HG02885 (cell line): ENCODE measurements around the gene P2RX3.
A peak's percentile ranks its signal among the peaks of the same experiment; 100 is the strongest.
"Not testable (repeated sequence)": the region's sequence is repeated elsewhere in the genome, so short reads cannot be mapped to it uniquely, and the experiment has no call there.

Experiments used
- ATAC-seq: cut with Tn5 transposase; IDR thresholded peaks from one replicate; pipeline ENCODE4 v1.9.1; 2021; ENCODE audit warnings: mild to moderate bottlenecking; ENCODE audit not compliant: unreplicated experiment, poor library complexity

The P2RX3 gene

DNA sequence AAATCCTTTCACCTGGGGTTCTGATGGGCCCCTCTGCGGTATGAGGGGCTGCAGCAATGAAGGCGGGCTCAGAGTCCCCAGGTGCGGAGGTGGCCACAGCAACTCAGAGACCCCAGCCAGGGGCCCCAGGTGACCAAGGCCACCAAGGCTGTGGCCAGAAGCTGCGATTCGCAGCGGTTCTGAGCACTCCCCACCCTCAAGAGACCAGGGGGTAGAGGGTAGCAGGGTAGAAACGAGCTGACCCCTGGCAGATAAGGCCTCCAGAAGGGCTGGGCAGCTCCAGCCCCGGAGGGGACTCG lies 14.3 kb upstream of the P2RX3 start:
- no peak for ATAC-seq

DNA sequence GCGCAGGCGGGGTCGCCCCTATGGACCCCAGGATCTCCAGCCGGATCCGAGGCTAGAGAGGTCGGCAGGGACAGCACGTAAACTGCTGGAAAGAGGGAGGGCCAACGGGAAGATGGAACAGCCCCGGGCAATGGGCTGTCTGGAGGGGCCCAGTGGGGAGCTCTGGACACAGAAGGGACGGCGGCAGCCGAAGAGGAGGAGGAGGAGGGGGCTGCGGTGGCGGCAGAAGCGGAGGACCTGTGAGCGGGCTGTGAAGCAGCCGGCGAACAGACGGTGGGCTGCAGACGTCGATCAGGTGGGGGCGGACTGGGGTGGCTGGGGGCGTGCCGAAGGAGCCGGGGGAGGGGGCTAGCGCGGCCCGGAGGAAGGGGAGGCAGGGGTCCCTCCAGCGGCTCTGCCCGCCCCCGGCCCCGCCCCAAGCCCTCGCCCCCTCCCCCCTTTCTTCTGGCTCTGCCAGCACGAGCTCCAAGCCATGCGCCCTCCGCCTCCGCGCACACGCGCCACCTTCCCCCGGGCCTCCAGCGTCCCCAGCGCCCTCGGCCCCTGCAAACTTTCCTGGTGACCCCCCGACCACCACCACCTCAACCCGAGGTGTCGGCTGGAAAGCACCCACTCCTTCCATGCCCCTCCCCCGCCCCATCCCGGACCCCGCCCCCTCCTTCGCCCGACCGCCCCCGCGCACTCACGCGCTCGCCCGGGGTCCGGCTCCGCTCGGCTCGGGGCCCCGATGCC lies 13.8 kb upstream of the P2RX3 start:
- no peak for ATAC-seq

DNA sequence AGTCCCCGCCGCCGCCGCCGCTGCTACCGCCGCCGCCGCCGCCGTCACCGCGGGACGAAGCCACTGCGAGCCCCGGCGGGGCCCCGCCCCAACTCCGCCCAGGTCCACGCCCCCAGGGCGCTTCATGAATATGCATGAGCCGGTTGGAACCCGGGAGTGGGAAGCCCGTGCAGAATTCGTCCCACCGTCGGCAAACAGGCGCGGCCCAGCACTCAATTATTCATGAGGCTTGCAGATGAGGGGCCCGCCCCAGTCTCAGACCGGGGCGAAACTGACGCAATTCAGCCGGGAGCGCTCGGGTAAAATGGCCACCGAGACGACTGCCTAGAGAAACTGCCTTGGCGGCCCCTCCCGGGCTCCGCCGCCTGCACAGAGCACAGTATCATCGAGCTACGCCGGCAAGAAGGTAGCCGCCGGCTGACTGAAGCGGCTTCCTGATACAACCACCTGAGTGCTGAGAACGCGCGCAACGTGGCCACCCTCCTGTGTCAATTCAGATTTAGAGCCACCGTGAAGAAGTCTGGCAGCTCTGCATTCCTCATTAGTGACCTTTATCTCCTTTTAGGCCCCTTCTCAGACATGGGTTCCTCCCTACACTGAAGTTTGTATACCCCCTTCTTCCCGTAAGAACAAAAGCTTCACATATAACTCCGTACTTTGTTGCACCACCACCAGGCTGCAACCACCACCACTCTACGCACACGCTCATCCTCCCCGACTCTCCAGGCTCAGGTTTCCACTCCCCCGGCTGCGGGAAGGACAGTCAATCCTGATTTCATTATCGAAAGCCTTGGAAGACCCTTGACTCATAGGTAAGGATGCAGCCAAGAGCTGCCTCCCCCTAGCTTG lies 13.0 kb upstream of the P2RX3 start, which contains the start of gene TNKS1BP1:
Gene TNKS1BP1 (minus strand): TSS at position 67 of the 849 bp plus-strand sequence. CDS start 3,067 bp downstream, outside the sequence.
- peak; percentile 87 for ATAC-seq

DNA sequence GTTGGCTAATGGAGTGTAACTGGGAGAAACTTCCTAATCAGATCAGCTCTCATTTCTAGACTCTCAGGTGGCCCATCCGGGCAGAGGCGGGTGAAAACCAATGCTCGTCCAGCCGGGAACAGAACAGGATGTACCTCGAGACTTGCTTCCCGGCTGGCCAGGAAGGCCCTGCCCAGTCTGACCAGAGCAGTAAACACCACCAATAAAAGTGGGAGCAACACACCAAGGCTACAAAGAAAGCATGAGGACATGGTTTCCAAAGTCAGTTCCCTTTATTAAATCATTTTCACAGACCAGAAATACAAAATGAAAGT lies 12.5 kb upstream of the P2RX3 start:
- no peak for ATAC-seq

DNA sequence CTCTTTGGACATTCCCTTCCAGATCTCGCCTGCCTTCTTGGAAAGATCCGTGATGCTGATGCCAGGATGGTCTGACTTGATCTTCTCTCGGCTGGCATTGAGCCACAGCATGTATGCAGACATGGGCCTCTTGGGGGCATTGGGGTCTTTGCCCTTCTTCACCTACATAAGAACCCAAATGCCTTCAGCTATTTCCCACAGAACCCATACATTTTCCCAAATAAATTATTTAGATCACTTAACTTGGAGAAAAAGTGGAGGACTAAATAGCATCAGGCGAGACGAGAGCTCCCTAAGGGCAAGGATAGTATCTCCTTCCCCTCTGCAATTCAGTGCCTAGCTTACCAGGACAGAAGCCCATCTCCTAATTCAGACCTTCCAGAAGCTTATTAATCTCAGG lies 10.4 kb upstream of the P2RX3 start:
- ATAC-seq, result no peak

DNA sequence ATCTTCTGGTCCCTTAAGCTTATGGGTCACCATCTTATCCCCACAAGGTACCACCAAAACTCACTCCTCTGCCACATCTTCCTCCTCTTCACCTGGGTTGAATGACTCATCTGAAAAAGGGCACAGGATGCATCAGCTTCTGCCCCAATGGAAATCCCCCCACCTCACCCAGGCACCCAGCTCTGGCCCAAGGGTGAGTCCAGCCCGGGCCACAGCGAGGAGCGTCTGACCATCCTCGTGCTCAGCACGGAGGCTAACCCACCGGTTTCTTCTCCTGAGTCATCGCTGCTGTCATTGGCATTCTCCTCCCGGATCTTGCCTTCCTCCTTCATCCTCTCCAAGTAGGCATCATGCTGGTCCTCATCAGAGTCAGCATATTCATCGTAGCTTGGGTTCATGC lies 8.1 kb upstream of the P2RX3 start:
- ATAC-seq, result no peak

DNA sequence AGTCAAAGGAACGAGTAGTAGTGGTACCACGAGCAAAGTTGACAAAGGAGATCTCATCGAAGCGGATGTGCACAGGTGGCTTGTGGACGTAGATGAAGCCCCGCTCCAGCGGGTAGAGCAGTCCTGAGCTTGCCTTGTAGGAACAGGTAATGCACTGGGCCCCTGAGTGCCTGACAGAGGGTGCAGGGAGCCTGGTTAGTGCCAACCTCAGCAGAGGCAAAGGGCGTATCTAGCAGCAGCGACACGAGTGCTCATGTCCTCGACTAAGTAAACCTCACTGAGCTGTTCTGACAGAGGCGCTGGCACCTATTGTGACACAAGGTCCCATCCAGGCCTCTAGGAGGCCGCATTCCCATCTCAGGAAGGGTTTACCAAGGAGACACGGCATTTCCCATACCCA lies 6.4 kb upstream of the P2RX3 start:
- ATAC-seq, result no peak

DNA sequence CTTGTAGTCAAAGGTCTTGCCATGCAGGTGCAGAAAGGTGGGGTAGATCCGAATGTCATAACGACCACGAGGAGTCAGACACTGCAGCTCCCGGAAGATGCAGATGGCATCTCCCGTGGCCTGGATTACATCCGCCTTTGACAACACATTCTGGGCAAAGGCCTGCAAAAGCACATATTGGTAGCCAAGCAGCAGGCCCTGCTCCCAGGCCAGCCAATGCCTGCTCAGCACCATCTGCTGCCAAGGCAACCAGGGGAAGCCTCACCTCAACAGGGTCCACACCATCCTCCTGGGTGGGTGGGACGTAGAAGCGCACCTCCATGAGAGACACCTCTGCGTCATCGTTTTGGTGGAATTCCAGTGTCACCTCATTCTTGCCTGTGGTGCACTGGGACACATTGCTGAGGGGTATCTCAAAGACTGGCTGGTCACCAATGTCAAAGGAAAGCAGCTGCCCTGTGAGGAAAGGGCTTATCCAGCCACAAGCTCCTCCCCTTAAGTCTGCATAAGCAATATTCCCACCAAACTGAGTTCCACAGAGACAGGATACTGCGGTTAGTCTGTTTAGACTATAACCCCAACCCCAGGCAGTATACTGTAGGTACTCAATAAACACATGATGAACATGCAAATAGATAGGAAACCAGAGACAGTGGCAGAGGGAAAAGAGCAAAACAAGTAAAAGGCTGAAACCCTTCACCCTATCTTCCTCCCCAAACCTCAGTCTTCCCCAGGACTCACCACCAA lies 5.3 kb upstream of the P2RX3 start:
- ATAC-seq, result no peak

DNA sequence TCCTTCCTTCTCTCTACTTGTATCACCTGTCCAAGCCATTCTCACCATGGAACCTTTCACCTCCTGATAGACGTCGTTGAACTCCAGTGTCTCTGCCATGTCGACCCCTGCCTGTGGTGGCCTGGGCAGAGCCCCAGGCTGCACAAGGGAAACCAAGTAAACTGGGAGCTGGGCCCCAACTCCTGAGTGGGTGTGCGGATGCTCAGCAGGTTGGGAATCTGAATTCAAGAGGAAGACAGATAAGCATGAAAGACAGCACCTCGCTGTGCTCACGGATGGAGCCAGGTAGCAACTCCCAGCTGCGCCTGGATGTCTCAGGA lies 3.2 kb upstream of the P2RX3 start:
- peak; percentile 7 for ATAC-seq

DNA sequence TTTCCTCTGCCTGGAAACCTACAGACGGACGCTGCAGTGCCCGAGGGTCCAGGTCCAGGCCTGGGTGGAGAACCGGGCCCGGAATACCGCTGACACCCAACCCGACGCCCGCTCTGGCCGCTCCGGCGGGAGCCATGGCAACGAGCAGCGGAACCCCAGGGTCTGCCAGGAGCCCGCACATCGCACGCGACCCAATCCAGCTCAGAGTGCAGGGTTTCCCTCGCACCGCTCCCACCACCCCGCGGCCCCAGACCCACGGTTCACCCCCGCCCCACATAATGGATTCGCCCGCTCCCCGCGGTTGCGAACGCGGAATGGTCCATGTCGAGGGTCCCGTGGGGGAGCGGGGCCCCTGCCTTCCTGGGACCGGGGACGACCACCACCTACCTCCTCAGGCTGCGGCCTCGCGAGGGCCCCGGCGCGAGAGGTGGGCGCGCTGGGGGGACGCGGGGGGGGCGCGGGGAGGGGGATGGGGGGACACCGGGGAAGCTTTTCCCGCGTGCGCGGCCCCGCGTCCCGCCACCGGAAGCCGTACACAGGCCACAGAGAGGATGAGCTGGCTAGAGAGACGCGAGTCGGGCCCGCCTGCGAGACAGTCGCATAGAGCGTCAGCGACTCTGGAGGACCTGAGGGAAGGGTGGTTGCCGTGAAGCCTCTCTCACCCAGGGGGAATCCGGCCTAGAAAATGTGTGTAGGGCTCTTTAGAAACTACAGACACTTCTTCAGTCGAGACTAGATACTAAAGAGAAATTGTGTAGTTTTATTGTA lies 2.6 kb upstream of the P2RX3 start, which contains the start of gene SSRP1:
Gene SSRP1 (minus strand): TSS at position 550 of the 768 bp plus-strand sequence. CDS start 771 bp downstream, outside the sequence.
- ATAC-seq, result peak; percentile 99

DNA sequence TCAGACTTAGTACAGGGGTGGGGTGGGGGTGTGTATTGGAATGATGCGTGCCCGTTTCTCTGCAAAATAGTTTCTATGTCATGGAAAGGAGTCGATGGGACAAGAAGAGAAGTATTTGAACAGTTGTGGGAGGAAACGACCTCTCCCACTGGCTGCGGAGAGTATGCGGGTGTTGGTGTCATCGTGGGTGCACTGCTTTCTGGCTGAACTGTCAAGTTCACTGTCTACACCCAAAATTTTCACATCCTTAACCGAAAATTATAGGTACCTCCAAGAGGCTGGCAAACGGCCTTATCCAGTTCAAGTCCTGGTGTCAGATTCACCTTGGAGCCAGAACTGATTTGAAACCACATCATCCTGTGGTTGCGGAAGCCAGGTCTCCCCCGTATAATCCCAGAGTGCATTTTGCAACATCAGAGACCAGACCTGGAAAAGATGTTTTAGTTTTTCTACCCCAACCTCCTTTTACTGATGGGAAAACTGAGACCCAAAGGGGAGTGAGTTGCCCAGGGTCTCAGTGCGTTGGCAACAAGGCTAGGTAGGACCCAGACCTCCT lies 2.0 kb upstream of the P2RX3 start:
- no peak for ATAC-seq

DNA sequence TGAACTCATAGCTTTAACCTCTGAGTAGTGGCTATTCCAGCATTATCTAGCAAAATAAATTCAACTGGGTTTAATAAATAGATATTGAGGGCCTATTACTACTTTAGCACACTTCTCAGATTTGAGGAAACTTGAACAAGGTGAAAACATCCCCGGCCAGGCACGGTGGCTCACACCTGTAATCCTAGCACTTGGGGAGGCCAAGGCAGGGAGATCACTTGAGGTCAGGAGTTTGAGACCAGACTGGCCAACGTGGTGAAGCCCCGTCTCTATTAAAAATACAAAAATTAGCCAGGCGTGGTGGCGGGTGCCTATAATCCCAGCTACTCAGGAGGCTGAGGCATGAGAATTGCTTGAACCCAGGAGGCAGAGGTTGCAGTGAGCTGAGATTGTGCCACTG lies 1.3 kb upstream of the P2RX3 start:
- not testable (repeated sequence) for ATAC-seq

DNA sequence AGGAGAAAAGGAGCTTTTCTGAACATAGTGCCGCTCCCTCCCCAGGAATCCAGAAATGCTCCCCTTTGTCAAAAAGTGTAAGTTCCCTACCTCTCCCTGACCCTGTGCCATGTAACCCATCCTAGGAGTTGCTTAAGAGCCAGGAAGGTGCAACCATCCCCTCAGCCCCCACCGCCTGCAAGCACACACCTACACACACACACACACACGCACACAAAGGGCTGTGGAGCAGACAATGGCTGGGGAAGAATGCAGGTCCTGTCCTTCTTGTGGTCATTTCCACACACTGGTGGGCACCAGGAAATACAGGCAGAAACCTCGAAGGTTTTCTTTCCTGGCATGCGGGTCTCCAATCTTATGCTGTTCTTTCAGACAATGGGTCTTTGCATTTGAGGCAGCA lies 1.2 kb downstream of the P2RX3 start:
- no peak for ATAC-seq

DNA sequence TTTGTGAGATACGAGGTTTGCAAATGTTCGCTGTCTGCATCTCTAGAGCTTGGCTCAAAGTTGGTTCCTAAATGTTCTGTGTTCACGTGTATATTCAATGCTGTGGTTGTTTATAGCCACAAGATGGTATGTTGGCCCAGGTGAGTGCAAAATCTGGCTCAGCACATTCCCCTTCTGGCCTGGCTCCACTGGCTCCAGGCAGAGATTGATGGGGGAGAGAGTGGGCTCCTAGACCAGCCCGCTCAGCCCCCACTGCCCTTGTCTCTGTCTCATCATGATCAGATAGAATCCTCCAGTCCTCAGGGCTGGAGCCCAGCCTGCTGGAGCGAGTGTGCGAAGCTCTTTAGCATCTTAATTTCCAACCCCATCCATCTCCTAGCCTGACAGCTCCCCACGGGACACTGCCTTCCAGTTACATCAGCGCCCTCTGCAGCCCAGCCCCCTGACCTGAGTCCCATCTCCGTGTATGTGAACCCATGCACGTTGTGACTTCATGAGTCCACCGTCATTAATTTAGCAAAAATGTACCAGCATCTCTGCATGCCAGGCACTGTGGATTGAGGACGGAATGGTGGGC lies 2.0 kb downstream of the P2RX3 start:
- no peak for ATAC-seq

DNA sequence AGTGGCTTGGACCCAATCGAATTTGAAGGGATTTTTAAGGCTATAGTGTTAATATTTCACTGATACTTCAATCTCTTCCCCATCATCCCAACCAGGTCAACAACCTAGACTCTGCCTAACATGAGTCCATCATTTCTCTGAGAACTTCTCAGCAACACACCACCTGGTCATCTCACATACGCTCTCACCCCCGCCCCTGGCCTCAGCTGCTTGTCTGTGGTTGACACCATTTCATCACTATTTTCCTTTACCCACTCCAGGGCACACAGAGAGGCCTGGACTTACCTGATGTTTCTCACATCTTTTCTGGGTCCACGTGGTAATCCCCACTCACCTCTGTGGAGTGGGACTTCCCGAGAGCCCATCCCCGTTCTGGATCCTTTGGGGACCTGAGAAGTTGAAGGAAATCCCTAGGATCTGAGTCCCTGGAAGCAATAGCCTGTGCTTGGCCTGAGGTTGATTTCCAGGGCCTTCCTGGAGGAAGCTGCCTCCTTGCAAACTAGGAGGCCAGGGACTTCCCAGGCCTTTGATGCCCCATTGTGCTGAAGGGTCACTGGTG lies 3.2 kb downstream of the P2RX3 start:
- ATAC-seq, result no peak

DNA sequence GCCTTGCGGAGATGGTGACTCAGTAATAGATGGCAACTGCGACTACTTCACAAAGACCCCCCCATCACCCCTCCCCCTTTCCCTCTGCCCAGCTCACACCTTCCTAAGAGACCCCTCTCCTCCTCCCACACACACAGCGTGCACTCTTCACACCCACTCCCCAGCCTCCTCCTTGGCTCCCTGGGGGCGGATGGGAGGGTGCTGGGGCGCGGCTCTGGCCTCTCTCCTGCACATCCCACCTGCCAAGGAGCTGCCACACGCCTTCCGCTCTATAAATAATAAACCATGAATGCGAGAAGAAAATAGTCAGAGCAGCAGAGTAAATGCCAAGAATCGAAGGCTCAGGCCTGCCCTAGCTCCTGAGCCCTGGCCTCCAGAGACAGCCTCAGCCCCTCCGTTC lies 4.5 kb downstream of the P2RX3 start:
- no peak for ATAC-seq

DNA sequence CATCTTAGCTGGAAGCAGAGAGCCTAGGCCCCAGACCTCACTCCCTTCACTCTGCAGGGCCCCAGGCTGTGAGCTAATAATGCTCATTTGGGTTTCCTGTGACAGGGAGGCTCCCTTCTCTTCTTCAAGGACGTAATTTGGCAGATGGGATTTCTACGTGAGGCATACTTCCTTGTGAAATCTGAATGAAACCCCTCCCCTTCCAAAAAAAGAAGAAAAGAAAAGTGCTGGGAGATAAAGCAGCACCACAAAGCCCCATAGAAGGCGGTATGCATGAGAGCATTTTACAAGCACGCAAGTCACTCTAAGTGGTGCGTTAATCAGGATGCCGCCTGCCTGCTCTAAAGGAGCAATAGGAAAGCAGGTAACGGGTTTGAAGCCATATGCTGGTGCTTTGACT lies 5.7 kb downstream of the P2RX3 start:
- ATAC-seq, result no peak

DNA sequence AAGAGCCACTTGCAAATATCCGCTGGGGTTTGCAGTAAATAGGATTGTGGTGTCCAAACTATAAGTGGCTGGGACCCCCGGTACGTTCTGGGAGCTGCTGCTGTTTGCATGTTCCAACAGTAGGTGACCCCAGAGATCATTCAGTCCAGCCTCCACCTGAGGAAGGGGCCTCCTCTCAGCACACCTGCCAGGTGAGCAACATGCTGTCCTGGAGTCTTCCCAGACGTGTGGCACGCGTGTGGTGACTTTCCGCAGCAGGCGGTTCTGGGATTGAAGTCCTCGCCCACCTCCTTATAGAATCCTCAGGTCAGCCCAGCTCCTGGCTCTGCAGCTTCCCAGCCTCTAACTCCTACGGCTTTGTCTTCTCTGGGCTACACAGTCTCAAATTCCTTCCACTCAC lies 6.7 kb downstream of the P2RX3 start:
- ATAC-seq, result no peak

DNA sequence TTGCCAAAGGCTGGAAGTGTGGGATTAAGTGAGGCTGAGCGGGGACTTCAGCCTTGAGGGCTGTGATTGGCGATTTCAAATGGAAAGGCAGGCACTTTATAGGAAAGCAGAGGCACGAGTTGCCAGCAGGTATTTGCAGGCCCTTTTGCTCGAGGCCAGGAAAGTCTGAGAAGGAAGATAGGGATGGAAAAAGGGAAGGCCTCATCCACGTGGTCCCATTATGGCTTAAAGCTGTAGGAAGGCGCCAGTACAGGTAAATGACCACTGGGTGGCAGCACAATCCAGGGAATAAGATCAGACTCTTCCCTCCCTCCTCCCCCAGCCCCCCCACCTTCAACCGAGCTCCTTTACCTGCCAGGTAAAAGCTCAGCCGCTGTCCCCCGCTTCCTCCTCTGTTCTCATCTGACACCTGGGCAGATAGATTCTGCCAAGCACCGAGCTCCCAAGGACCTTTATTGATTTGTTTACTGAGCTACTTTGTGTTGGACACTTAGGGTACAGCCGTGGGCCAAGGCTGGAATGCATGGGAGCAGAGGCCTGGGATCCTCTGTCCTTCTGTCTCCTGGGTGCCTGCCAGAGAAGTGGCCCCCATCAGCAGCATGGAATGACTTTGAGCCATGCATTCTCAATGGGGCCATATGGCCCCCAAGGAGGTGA lies 7.5 kb downstream of the P2RX3 start:
- ATAC-seq, result peak; percentile 88
